B cell (primary cell): Measurements from ENCODE around the gene GALNT10. TPM values are rescaled to one million over a fixed set of nuclear protein-coding genes. Genes with fewer than 3 reads are reported as not detected.

Experiments used
- ATAC-seq: fragments of 200-7000 bp; cut with Tn5 transposase; one replicate; pipeline ENCODE4 v1.10.0; 2021; ENCODE audit warnings: low read depth, mild to moderate bottlenecking, moderate number of reproducible peaks, moderate library complexity
- CTCF ChIA-PET: fragments of 350-600 bp; sonication (Branson Sonifier 250); formaldehyde crosslinking; loops from one replicate; lab custom pipeline; 2021; ENCODE audit warnings: antibody characterized with exemption, inconsistent platforms; lab: Charles Lee
- POLR2A ChIA-PET: fragments of 350-600 bp; sonication (Branson Sonifier 250); formaldehyde crosslinking; loops from one replicate; lab custom pipeline; 2021; ENCODE audit warnings: antibody characterized with exemption; lab: Charles Lee
- DNase-seq: peaks from one replicate; pipeline ENCODE4 v3.0.0; 2013
- H2AFZ ChIP-seq: 2 replicates; pipeline ENCODE4 v1.6.1; 2012; ENCODE audit warnings: mild to moderate bottlenecking, low read depth, low read length; ENCODE audit not compliant: insufficient read depth, poor library complexity, severe bottlenecking
- H3K27ac ChIP-seq, 2 donors: 1 replicate in 1 of 2; 2 replicates in 1 of 2; pipeline ENCODE4 v1.5.1; 2012 to 2013; ENCODE audit warnings: low read length in 2 of 2, mild to moderate bottlenecking in 2 of 2, moderate library complexity in 1 of 2
- H3K27me3 ChIP-seq, 4 experiments: fragments of 200-600 bp in 1 of 4; sonication (generic) in 1 of 4; replicated peaks in 1 of 4; 1 replicate in 2 of 4; 2 replicates in 2 of 4; pipeline versions ENCODE4 v1.6.1 to v1.7.0; 2013 to 2016; ENCODE audit warnings: low read length in 3 of 4, mild to moderate bottlenecking in 2 of 4, mixed read lengths in 1 of 4, moderate library complexity in 1 of 4; ENCODE audit not compliant: insufficient read depth in 4 of 4, control insufficient read depth in 3 of 4; ENCODE audit errors: control extremely low read depth in 1 of 4
- H3K36me3 ChIP-seq, 2 experiments: replicated peaks in 1 of 2; 1 replicate in 1 of 2; 2 replicates in 1 of 2; pipeline versions ENCODE4 v1.6.1 to v1.7.1; 2013; ENCODE audit warnings: low read length in 1 of 2; ENCODE audit not compliant: insufficient read depth in 2 of 2, control insufficient read depth in 1 of 2; ENCODE audit errors: control extremely low read depth in 1 of 2, extremely low read depth in 1 of 2
- H3K4me1 ChIP-seq, 2 donors: fragments of 200-600 bp in 1 of 2; sonication (generic) in 1 of 2; 1 replicate in 1 of 2; 2 replicates in 1 of 2; pipeline versions ENCODE4 v1.5.1 to v1.6.1; 2013 to 2017; ENCODE audit warnings: low read length in 2 of 2; ENCODE audit not compliant: control insufficient read depth in 2 of 2, insufficient read depth in 2 of 2
- H3K4me2 ChIP-seq: replicated peaks from 2 replicates; pipeline ENCODE3; 2012; ENCODE audit warnings: mild to moderate bottlenecking, low read depth, low read length; ENCODE audit not compliant: poor library complexity, severe bottlenecking
- H3K4me3 ChIP-seq, 5 experiments: fragments of 200-600 bp in 1 of 5; sonication (generic) in 1 of 5; 1 replicate in 3 of 5; 2 replicates in 2 of 5; pipeline versions ENCODE4 v1.5.1 to v1.7.0; 2011 to 2016; ENCODE audit warnings: low read length in 4 of 5, mild to moderate bottlenecking in 4 of 5, low read depth in 2 of 5, control low read depth in 1 of 5, moderate library complexity in 1 of 5; ENCODE audit not compliant: insufficient read depth in 1 of 5; ENCODE audit errors: control extremely low read depth in 1 of 5, extremely low read depth in 1 of 5
- H3K79me2 ChIP-seq: fragments of 200-600 bp; sonication (generic); one replicate; pipeline ENCODE4 v1.6.0; 2016; ENCODE audit warnings: low read length; ENCODE audit not compliant: control insufficient read depth, insufficient read depth
- H3K9ac ChIP-seq: fragments of 200-600 bp; sonication (generic); 2 replicates; pipeline ENCODE4 v1.6.1; 2017; ENCODE audit warnings: mild to moderate bottlenecking, low read length, moderate library complexity
- H3K9me3 ChIP-seq, 3 donors: one replicate each; pipeline versions ENCODE4 v1.6.1 to v1.7.1; 2013; ENCODE audit warnings: low read length in 2 of 3; ENCODE audit not compliant: control insufficient read depth in 2 of 3, insufficient read depth in 1 of 3; ENCODE audit errors: control extremely low read depth in 1 of 3
- H4K20me1 ChIP-seq: 2 replicates; pipeline ENCODE4 v1.6.0; 2012; ENCODE audit warnings: mild to moderate bottlenecking, low read length; ENCODE audit not compliant: insufficient read depth, control insufficient read depth, poor library complexity, severe bottlenecking
- H3K27ac Mint-ChIP-seq: one replicate; pipeline ENCODE4 v1.8.0; 2021; ENCODE audit warnings: mixed read lengths
- H3K27me3 Mint-ChIP-seq: one replicate; pipeline ENCODE4 v1.8.0; 2021; ENCODE audit warnings: mixed read lengths
- H3K4me1 Mint-ChIP-seq: one replicate; pipeline ENCODE4 v1.8.0; 2021; ENCODE audit warnings: mixed read lengths
- H3K4me3 Mint-ChIP-seq: one replicate; pipeline ENCODE4 v1.8.0; 2021; ENCODE audit warnings: mixed read lengths
- H3K9me3 Mint-ChIP-seq: one replicate; pipeline ENCODE4 v1.8.0; 2022; ENCODE audit warnings: mixed read lengths; ENCODE audit not compliant: insufficient read depth
- EZH2 ChIP-seq: IDR thresholded peaks from 2 replicates; pipeline ENCODE4 v1.6.1; 2012; ENCODE audit warnings: borderline replicate concordance, low read depth, mild to moderate bottlenecking, moderate library complexity, low read length; ENCODE audit not compliant: insufficient read depth, poor library complexity, severe bottlenecking
- intact Hi-C: fragments of 100-400 bp; cut with micrococcal nuclease; formaldehyde crosslinking; loops from one replicate; pipeline ENCODE4 v1.10.0; 2022
- polyA plus RNA-seq: library from polyadenylated mRNA; depleted of rRNA; stranded (reverse); fragments of >200 nt; gene quantifications from 2 replicates; pipeline ENCODE4 v1.2.3, GENCODE V29; 2012
- total RNA-seq, 2 donors: library from RNA; stranded (reverse); fragments of 120-200 nt in 1 of 2; gene quantifications; 1 replicate in 1 of 2; 2 replicates in 1 of 2; pipeline versions ENCODE4 v1.2.3 to v1.2.4, GENCODE V29; 2013 to 2022
- TF ChIP-seq, protein P1 (sequence below): fragments of 200-600 bp; IDR thresholded peaks from one replicate; pipeline ENCODE4 v1.8.0; 2022; ENCODE audit warnings: antibody characterized with exemption, mild to moderate bottlenecking

GALNT10 gene
- total and polyA plus RNA-seq, 2 donors (not counting 1 experiment from before 2014, with no cell fraction given), result 27.7 to 42.8 TPM

DNA sequence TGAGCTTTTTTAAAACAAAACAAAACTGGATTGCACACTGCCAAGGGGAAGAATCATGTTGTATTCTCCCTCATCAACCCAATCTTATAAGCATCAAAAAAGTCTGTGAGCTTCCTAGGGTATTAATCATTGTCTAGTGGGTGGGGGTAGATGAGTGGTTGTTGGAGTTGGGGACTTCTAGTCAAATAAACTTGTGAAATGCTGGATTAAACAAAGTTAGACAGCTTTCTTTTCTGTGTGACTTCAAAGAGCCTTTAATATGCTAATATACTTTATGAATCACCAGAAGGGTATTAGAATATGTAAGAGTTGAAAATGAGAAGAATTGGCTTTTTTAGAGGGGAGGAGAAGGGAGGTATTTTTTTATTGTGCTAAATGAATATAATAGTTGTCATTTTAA lies 87.7 kb downstream of the GALNT10 start:
- CTCF ChIA-PET, result no interaction called here
- H3K4me1 Mint-ChIP-seq, result peaks cover 24% of the 10 kb centered on the region

DNA sequence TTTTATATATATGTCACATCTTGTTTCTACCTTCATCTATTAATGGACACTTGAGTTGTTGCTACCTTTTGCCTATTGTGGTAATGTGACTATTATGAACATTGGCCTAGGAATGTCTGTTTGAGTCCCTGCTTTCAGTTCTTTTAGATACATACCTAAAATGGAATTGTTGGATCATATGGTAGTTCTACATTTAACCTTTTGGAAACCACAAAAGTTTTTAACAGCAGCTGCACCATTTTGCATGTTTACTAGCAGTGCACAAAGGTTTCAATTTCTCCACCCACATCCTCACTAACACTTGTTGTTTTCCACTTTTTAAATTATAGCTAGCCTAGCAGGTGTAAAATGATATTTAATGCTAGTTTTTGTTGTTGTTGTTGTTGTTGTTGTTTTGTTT lies 88.4 kb downstream of the GALNT10 start:
- Histone ChIP-seq H2AFZ (no peak overlapping the region), H3K4me1 (peaks cover 14 to 16% of the 10 kb centered on the region in 2 donors), H3K4me3 (no peak overlapping the region), H3K27ac (no peak overlapping the region), H3K9ac (no peak overlapping the region), H3K9me3 (no peaks in the 10 kb centered on the region), H4K20me1 (no peaks in the 10 kb centered on the region), H3K36me3 (no peaks in the 10 kb centered on the region), H3K79me2 (peaks cover 10% of the 10 kb centered on the region), H3K27me3 (no peaks in the 10 kb centered on the region), H3K4me2 (no peak overlapping the region)
- DNase-seq (no peak), ATAC-seq (no peak)
- ChIA-PET POLR2A (no interaction called here), CTCF (no interaction called here)
- H3K4me3 Mint-ChIP-seq, result no peak overlapping the region
- no peaks in the 10 kb centered on the region for H3K27me3 Mint-ChIP-seq
- H3K4me1 Mint-ChIP-seq, result peaks cover 23% of the 10 kb centered on the region
- intact Hi-C loops, result no loop called here
- no peaks in the 10 kb centered on the region for H3K9me3 Mint-ChIP-seq
- no peak overlapping the region for H3K27ac Mint-ChIP-seq
- TF ChIP-seq EZH2, result no peak
- TF ChIP-seq, protein P1, sequence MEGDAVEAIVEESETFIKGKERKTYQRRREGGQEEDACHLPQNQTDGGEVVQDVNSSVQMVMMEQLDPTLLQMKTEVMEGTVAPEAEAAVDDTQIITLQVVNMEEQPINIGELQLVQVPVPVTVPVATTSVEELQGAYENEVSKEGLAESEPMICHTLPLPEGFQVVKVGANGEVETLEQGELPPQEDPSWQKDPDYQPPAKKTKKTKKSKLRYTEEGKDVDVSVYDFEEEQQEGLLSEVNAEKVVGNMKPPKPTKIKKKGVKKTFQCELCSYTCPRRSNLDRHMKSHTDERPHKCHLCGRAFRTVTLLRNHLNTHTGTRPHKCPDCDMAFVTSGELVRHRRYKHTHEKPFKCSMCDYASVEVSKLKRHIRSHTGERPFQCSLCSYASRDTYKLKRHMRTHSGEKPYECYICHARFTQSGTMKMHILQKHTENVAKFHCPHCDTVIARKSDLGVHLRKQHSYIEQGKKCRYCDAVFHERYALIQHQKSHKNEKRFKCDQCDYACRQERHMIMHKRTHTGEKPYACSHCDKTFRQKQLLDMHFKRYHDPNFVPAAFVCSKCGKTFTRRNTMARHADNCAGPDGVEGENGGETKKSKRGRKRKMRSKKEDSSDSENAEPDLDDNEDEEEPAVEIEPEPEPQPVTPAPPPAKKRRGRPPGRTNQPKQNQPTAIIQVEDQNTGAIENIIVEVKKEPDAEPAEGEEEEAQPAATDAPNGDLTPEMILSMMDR, result no peak

More for the DNA sequence above, 87.7 kb downstream of the GALNT10 start:
- intact Hi-C loops, result no loop called here
- H3K79me2 ChIP-seq, result peaks cover 10% of the 10 kb centered on the region
- TF ChIP-seq, protein P1, result no peak
- no peak for TF ChIP-seq EZH2
- H3K27ac Mint-ChIP-seq, result no peak overlapping the region
- no peak overlapping the region for H3K4me3 ChIP-seq
- no peak overlapping the region for H3K4me3 Mint-ChIP-seq
- H3K27me3 ChIP-seq, result no peaks in the 10 kb centered on the region
- H3K9me3 Mint-ChIP-seq, result no peaks in the 10 kb centered on the region
- H3K27me3 Mint-ChIP-seq, result no peaks in the 10 kb centered on the region
- H3K4me2 ChIP-seq, result no peak overlapping the region
- no peak overlapping the region for H3K27ac ChIP-seq
- no peaks in the 10 kb centered on the region for H4K20me1 ChIP-seq
- peaks cover 17% of the 10 kb centered on the region in 2 donors for H3K4me1 ChIP-seq
- no peak overlapping the region for H2AFZ ChIP-seq
- ATAC-seq (no peak), DNase-seq (no peak)
- POLR2A ChIA-PET, result no interaction called here
- H3K9me3 ChIP-seq, result no peaks in the 10 kb centered on the region
- no peaks in the 10 kb centered on the region for H3K36me3 ChIP-seq
- no peak overlapping the region for H3K9ac ChIP-seq
